GM12801 (cell line): Measurements from ENCODE around the gene RPL3.

Experiments used
- CTCF ChIP-seq: IDR thresholded peaks from one replicate; pipeline ENCODE4 v1.5.1; 2011; ENCODE audit warnings: control low read depth; ENCODE audit not compliant: insufficient read length; ENCODE audit errors: extremely low read depth

The RPL3 gene

DNA sequence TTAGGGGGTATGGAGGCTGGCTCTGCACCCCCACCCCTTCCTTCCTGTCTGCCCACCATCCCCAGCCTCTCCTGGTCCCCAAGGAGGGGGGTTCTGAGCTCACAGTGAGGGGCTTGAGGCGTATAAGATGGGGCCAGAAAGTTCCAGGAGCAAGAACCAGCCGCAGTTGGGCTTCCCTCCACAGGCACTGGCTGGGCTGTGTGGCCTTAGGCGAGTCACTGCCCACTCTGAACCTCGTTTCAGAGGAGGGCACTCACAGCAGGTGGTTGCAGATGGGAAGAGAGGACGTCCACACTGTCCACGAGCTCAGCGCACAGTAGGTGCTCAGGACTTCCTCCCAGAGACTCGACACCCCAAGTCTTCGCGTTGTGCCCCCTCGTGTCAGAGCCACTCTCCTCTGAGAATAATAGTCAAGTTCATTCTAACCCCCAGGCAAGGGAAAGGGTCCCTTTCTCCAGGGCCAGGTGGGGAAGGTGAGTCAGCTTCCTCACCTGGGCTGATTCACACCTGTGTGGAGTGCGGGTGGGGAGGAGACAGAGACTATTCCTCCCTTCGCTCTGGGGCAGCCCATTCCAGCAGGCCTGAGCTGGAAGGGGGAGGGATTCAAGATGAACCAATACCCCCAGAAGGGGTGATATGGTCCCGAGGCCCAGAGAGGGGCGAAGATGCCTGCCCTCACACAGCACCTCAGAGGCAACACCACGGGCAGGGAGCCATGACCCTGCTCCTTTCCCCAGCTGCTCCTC lies 29.3 kb downstream of the RPL3 start:
- no peak for TF ChIP-seq CTCF

- no peak for TF ChIP-seq CTCF
These were observed 29.9 kb downstream of the RPL3 start for GRCh38 chr22:39289533-39289932.

DNA sequence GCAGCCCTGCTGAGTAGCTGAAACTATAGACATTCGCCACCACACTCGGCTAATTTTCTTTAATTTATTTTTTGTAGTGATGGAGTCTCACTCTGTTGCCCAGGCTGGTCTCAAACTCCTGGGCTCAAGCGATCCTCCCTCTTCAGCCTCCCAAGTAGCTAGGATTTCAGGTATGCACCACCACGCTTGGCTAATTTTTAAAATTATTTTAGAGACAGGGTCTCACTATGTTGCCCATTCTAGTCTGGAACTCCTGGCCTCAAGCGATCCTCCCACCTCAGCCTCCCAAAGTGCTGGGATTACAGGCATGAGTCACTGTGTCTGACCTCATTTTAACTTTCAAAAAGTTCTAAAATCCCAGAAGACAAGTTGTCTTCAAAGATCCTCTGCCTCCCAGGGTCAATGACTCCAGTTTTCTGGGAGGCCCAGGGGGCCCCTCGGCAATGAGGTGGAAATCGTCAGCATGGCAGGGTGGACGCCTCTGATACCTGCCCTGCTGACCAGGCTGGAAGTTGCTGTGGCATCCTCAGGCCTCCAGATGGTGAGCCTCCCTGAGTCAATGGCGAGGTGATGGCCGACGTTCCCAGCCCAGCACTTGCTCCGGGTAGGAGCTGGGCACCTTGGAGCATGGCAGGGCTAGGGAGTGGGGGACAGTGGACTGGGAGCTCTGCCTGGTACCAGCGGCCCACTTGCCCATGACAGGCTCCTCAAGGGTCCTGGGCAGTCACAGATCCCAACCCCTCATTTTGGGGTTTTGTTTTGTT lies 31.1 kb downstream of the RPL3 start:
- TF ChIP-seq CTCF, result no peak

DNA sequence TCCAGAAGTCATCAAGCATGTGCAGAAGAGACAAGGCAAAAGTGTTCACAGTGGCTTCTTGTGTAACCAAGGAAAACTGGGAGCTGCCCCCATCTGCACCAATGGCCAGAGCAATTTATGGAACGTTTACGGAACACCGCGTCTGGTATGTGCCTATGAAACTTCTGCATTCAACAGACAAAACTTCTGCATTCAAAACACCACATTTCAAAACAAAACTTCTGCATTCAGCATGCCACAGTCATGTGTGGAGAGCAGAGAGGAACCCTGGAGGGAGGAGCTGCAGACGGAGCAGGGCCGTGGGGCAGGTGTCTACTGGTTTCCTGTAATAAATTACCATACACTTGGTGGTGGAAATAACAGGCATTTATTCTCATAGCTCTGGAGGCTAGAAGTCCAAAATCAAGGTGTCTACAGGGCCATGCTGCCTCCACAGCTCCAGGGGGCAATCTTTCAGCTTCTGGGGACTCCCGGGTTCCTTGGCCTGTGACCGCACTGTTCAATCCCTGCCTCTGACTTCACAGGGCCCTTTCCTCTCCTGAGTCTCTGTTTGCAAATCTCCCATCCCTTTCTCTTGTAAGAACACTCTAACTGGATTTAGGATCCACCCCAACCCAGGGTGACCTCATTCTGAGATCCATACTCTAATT lies 32.2 kb downstream of the RPL3 start:
- no peak for TF ChIP-seq CTCF

- TF ChIP-seq CTCF, result no peak
These were observed 34.4 kb downstream of the RPL3 start for GRCh38 chr22:39284983-39285382.

DNA sequence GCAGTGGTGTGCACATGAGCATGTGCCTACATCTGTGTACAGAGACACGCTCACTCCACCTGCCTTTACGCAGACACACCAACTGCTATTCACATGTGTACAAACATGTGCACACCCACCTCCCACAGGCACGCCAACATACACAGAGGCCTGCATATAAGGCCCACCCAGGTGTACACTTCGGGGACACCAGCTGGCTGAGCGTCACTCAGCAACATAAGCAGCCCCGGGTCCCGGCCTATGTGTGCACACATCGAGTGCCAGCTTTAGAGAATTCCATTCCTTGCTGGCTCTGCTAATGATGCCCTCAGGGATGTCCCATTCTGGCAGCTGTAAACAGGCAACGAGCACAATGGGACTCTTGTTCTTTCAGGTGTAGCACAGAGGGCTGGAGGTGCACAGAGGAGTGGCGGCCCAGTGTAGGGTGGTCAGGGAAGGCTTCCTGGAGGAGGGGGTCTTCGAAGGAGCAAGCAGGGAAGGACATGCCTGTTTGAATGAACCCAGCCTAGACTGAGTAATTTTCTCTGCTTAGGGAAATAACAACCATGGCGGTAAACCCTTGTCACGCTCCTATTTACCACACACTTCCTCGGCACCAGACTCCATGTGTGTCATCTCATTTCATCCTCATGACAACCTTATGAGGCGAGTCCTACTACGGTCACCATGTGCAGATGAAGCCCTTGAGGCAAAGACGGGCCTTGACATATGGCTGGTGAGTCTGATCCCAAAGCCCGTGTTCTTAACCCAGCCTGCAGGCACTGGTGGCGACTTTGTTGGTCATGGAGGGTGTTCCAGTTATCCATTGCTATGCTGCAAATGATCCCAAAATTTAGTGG lies 35.1 kb downstream of the RPL3 start:
- TF ChIP-seq CTCF, result no peak
